GM23338 (cell line): ENCODE results near the gene EN2. TPM values are rescaled to one million over a fixed set of nuclear protein-coding genes. Genes with fewer than 3 reads are reported as not detected.

Experiments
- ATAC-seq: fragments of 200-7000 bp; cut with Tn5 transposase; 3 replicates; pipeline ENCODE4 v1.9.1; 2020
- DNase-seq: peaks from one replicate; pipeline ENCODE4 v3.0.0-alpha.2; 2015; ENCODE audit warnings: low spot score
- H2AFZ ChIP-seq: fragments of 200-600 bp; sonication (generic); 2 replicates; pipeline ENCODE4 v1.8.0; 2016; ENCODE audit warnings: antibody characterized with exemption, mild to moderate bottlenecking, moderate library complexity
- H3F3A ChIP-seq: fragments of 200-600 bp; sonication (generic); replicated peaks from 2 replicates; pipeline ENCODE4 v1.8.0; 2017; ENCODE audit warnings: antibody characterized with exemption, mixed run types, low read depth
- H3K27ac ChIP-seq: fragments of 200-600 bp; sonication (generic); 2 replicates; pipeline ENCODE4 v1.6.1; 2016; ENCODE audit warnings: low read depth
- H3K27me3 ChIP-seq: fragments of 200-600 bp; sonication (generic); 2 replicates; pipeline ENCODE4 v1.8.0; 2016; ENCODE audit warnings: mild to moderate bottlenecking, mixed run types, moderate library complexity; ENCODE audit not compliant: insufficient read depth
- H3K36me3 ChIP-seq: fragments of 200-600 bp; sonication (generic); 2 replicates; pipeline ENCODE4 v1.8.0; 2016; ENCODE audit warnings: mild to moderate bottlenecking; ENCODE audit not compliant: insufficient read depth
- H3K4me1 ChIP-seq: fragments of 200-600 bp; sonication (generic); 2 replicates; pipeline ENCODE4 v1.8.0; 2016; ENCODE audit warnings: mild to moderate bottlenecking, moderate library complexity; ENCODE audit not compliant: insufficient read depth
- H3K4me2 ChIP-seq: fragments of 200-600 bp; sonication (generic); 2 replicates; pipeline ENCODE4 v1.7.1; 2017; ENCODE audit warnings: mixed run types
- H3K4me3 ChIP-seq: fragments of 200-600 bp; sonication (generic); 2 replicates; pipeline ENCODE4 v1.6.1; 2016; ENCODE audit warnings: mixed run types
- H3K79me2 ChIP-seq: fragments of 200-600 bp; sonication (generic); replicated peaks from 2 replicates; pipeline ENCODE4 v1.8.0; 2017; ENCODE audit warnings: mild to moderate bottlenecking; ENCODE audit not compliant: insufficient read depth
- H3K9me2 ChIP-seq: fragments of 200-600 bp; sonication (generic); 2 replicates; pipeline ENCODE4 v1.8.0; 2017; ENCODE audit not compliant: insufficient read depth
- H4K20me1 ChIP-seq: fragments of 200-600 bp; sonication (generic); replicated peaks from 2 replicates; pipeline ENCODE4 v1.8.0; 2017; ENCODE audit warnings: mild to moderate bottlenecking; ENCODE audit not compliant: insufficient read depth
- H3K27ac Mint-ChIP-seq: 2 replicates; pipeline ENCODE4 v1.8.0; 2020; ENCODE audit warnings: inconsistent platforms, mild to moderate bottlenecking, moderate library complexity, mixed read lengths
- H3K27me3 Mint-ChIP-seq: 3 replicates; pipeline ENCODE4 v1.8.0; 2022; ENCODE audit warnings: low read depth, mild to moderate bottlenecking, moderate library complexity, mixed read lengths, inconsistent platforms; ENCODE audit not compliant: insufficient read depth, poor library complexity
- H3K36me3 Mint-ChIP-seq: 3 replicates; pipeline ENCODE4 v1.8.0; 2021; ENCODE audit warnings: low read depth, mild to moderate bottlenecking, inconsistent platforms, moderate library complexity, mixed read lengths
- H3K4me1 Mint-ChIP-seq: 3 replicates; pipeline ENCODE4 v1.8.0; 2020; ENCODE audit warnings: mild to moderate bottlenecking, inconsistent platforms, mixed read lengths
- H3K4me3 Mint-ChIP-seq: 3 replicates; pipeline ENCODE4 v1.8.0; 2021; ENCODE audit warnings: moderate library complexity, mild to moderate bottlenecking, inconsistent platforms, mixed read lengths
- H3K9me3 Mint-ChIP-seq: 3 replicates; pipeline ENCODE4 v1.8.0; 2020; ENCODE audit warnings: moderate library complexity, mild to moderate bottlenecking, inconsistent platforms, mixed read lengths
- CREB1 ChIP-seq: fragments of 250-450 bp; sonication (Bioruptor Pico); IDR thresholded peaks from 2 replicates; pipeline ENCODE4 v1.5.0; 2020; ENCODE audit warnings: low read depth, mild to moderate bottlenecking, moderate library complexity
- CTCF ChIP-seq, 2 experiments: fragments of 200-600 bp in 1 of 2; sonication (generic) in 1 of 2; conservative IDR thresholded peaks; 2 replicates each; pipeline versions ENCODE4 v1.5.1 to v1.6.1; 2016 to 2017; ENCODE audit warnings: antibody characterized with exemption in 2 of 2, low read depth in 2 of 2, mild to moderate bottlenecking in 2 of 2, moderate library complexity in 1 of 2
- ETS1 ChIP-seq: IDR thresholded peaks from 2 replicates; pipeline ENCODE4 v1.6.1; 2016; ENCODE audit warnings: antibody characterized with exemption
- EZH2 ChIP-seq: fragments of 200-600 bp; sonication (generic); IDR thresholded peaks from one replicate; pipeline ENCODE4 v1.8.0; 2017; ENCODE audit warnings: antibody characterized with exemption, mild to moderate bottlenecking, low read depth; ENCODE audit not compliant: unreplicated experiment
- EZH2phosphoT487 ChIP-seq: fragments of 200-600 bp; sonication (generic); IDR thresholded peaks from one replicate; pipeline ENCODE4 v1.8.1; 2018; ENCODE audit warnings: antibody characterized with exemption; ENCODE audit not compliant: unreplicated experiment
- JUNB ChIP-seq: IDR thresholded peaks from one replicate; pipeline ENCODE4 v1.6.1; 2016; ENCODE audit warnings: antibody characterized with exemption; ENCODE audit not compliant: unreplicated experiment
- REST ChIP-seq: IDR thresholded peaks from one replicate; pipeline ENCODE4 v1.6.1; 2018; ENCODE audit warnings: antibody characterized with exemption; ENCODE audit not compliant: unreplicated experiment
- STAT1 ChIP-seq: IDR thresholded peaks from one replicate; pipeline ENCODE4 v1.6.1; 2016; ENCODE audit warnings: antibody characterized with exemption; ENCODE audit not compliant: unreplicated experiment
- ZNF114 ChIP-seq: fragments of 250-450 bp; sonication (Bioruptor Pico); IDR thresholded peaks from 2 replicates; pipeline ENCODE4 v1.5.0; 2020; ENCODE audit warnings: mild to moderate bottlenecking, moderate library complexity
- polyA plus RNA-seq: library from polyadenylated mRNA; unstranded; fragments of >200 nt; fragmentation: Nextera tagmentation; extraction: Ambion mirVana; gene quantifications from 2 replicates; pipeline ENCODE4 v1.2.1, GENCODE V29; 2016
- total RNA-seq: library from RNA; depleted of rRNA; stranded (reverse); fragments of >200 nt; shearing (Covaris generic); gene quantifications from 2 replicates; pipeline ENCODE4 v1.2.3, GENCODE V29; 2014
- TF ChIP-seq, protein P1 (sequence below): fragments of 250-450 bp; sonication (Bioruptor Pico); IDR thresholded peaks from 2 replicates; pipeline ENCODE4 v1.5.0; 2020; ENCODE audit warnings: mild to moderate bottlenecking, moderate library complexity

Gene EN2
- total and polyA plus RNA-seq, 2 experiments from 2014 or later = not detected

DNA sequence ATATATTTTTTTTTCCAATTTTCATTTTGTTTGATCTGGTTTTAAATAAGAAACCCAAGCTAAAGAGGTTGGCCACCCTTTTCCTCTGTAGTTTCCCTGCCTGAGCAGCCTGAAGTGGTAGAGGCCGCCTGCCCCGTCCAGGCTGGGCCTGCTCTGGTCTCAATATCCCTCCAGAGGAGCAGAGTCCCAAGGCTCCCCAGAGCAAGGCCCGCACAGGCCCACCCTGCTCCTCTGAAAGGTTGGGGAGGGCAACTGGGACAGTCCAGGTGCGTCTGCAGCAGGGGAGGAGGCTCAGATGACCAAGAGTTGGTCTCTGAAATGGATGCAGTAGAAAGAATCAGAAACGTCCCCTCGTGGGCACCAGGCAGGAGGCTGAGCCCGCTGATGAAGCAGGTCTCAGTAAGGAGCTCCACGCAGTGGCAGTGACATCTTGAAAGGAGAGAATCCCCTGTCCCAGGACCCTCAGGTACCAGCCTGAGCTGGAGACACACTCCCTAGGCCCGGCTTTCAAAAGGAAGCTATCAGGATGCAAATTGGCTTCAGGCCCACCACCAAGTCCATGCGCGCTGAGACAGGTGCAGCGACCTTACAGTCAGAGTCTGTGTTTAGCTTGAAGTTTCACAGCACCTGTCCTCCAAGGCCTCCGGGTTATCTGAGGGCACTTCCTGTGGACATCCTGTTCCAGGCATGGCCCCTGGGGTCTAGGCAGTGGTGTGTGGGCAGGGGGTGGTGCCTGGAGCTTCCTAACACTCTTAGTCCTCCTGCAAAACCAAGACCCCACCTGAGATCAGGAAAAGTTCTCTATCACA, 37.7 kb downstream of the EN2 start:
- ATAC-seq (no peak), DNase-seq (no peak)
- Mint-ChIP-seq H3K9me3 (no peaks in the 10 kb centered on the region; the same call in 2 of the 3 replicates), H3K4me3 (no peak overlapping the region), H3K36me3 (no peaks in the 10 kb centered on the region), H3K27ac (no peak overlapping the region), H3K27me3 (peaks cover 96% of the 10 kb centered on the region), H3K4me1 (peaks cover 34% of the 10 kb centered on the region)
- TF ChIP-seq EZH2phosphoT487 = no peak
- TF ChIP-seq CREB1 (CRISPR knock-in tag) = no peak
- TF ChIP-seq ETS1 = no peak
- no peak for TF ChIP-seq CTCF (conservative IDR thresholded peaks at IDR 0.05; ENCODE audit: low read depth in 2 of 2)
- TF ChIP-seq, protein P1, sequence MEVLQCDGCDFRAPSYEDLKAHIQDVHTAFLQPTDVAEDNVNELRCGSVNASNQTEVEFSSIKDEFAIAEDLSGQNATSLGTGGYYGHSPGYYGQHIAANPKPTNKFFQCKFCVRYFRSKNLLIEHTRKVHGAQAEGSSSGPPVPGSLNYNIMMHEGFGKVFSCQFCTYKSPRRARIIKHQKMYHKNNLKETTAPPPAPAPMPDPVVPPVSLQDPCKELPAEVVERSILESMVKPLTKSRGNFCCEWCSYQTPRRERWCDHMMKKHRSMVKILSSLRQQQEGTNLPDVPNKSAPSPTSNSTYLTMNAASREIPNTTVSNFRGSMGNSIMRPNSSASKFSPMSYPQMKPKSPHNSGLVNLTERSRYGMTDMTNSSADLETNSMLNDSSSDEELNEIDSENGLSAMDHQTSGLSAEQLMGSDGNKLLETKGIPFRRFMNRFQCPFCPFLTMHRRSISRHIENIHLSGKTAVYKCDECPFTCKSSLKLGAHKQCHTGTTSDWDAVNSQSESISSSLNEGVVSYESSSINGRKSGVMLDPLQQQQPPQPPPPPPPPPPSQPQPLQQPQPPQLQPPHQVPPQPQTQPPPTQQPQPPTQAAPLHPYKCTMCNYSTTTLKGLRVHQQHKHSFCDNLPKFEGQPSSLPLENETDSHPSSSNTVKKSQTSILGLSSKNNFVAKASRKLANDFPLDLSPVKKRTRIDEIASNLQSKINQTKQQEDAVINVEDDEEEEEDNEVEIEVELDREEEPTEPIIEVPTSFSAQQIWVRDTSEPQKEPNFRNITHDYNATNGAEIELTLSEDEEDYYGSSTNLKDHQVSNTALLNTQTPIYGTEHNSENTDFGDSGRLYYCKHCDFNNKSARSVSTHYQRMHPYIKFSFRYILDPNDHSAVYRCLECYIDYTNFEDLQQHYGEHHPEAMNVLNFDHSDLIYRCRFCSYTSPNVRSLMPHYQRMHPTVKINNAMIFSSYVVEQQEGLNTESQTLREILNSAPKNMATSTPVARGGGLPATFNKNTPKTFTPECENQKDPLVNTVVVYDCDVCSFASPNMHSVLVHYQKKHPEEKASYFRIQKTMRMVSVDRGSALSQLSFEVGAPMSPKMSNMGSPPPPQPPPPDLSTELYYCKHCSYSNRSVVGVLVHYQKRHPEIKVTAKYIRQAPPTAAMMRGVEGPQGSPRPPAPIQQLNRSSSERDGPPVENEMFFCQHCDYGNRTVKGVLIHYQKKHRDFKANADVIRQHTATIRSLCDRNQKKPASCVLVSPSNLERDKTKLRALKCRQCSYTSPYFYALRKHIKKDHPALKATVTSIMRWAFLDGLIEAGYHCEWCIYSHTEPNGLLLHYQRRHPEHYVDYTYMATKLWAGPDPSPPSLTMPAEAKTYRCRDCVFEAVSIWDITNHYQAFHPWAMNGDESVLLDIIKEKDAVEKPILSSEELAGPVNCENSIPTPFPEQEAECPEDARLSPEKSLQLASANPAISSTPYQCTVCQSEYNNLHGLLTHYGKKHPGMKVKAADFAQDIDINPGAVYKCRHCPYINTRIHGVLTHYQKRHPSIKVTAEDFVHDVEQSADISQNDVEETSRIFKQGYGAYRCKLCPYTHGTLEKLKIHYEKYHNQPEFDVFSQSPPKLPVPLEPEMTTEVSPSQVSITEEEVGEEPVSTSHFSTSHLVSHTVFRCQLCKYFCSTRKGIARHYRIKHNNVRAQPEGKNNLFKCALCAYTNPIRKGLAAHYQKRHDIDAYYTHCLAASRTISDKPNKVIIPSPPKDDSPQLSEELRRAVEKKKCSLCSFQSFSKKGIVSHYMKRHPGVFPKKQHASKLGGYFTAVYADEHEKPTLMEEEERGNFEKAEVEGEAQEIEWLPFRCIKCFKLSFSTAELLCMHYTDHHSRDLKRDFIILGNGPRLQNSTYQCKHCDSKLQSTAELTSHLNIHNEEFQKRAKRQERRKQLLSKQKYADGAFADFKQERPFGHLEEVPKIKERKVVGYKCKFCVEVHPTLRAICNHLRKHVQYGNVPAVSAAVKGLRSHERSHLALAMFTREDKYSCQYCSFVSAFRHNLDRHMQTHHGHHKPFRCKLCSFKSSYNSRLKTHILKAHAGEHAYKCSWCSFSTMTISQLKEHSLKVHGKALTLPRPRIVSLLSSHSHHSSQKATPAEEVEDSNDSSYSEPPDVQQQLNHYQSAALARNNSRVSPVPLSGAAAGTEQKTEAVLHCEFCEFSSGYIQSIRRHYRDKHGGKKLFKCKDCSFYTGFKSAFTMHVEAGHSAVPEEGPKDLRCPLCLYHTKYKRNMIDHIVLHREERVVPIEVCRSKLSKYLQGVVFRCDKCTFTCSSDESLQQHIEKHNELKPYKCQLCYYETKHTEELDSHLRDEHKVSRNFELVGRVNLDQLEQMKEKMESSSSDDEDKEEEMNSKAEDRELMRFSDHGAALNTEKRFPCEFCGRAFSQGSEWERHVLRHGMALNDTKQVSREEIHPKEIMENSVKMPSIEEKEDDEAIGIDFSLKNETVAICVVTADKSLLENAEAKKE (CRISPR knock-in tag) = no peak
- no peak for TF ChIP-seq EZH2
- no peak for TF ChIP-seq STAT1
- TF ChIP-seq REST = no peak
- TF ChIP-seq ZNF114 (CRISPR knock-in tag) = no peak
- no peak for TF ChIP-seq JUNB
- no peaks in the 10 kb centered on the region for H3K36me3 ChIP-seq
- peaks cover 12% of the 10 kb centered on the region for H3K4me1 ChIP-seq
- peaks cover 83% of the 10 kb centered on the region for H3K27me3 ChIP-seq
- no peaks in the 10 kb centered on the region for H3K9me2 ChIP-seq
- H4K20me1 ChIP-seq = no peaks in the 10 kb centered on the region; the same call in 1 of the 2 replicates
- no peaks in the 10 kb centered on the region for H3K79me2 ChIP-seq
- H3K4me2 ChIP-seq = no peak overlapping the region
- H3K4me3 ChIP-seq = no peak overlapping the region
- H3K27ac ChIP-seq = no peak overlapping the region
- no peak overlapping the region for H2AFZ ChIP-seq
- peaks cover 11% of the 10 kb centered on the region; the same call in 1 of the 2 replicates for H3F3A ChIP-seq
